WTC11 (cell line): Measurements from ENCODE around the gene CNKSR3. TPM values are rescaled to one million over a fixed set of nuclear protein-coding genes. Genes with fewer than 3 reads are reported as not detected.

Experiments used
- ATAC-seq: fragments of 200-7000 bp; cut with Tn5 transposase; 2 replicates; pipeline ENCODE4 v1.10.0; 2021; ENCODE audit warnings: mild to moderate bottlenecking, moderate library complexity
- CTCF ChIA-PET: fragments of 300-600 bp; sonication (Branson Sonifier 250); formaldehyde crosslinking; loops from one replicate; lab custom pipeline; 2021; ENCODE audit warnings: antibody characterized with exemption; lab: Charles Lee
- POLR2A ChIA-PET: fragments of 350-600 bp; sonication (Branson Sonifier 250); formaldehyde crosslinking; loops from one replicate; lab custom pipeline; 2021; ENCODE audit warnings: antibody characterized with exemption; lab: Charles Lee
- DNase-seq: peaks from one replicate; pipeline ENCODE4 v3.0.0; 2021; ENCODE audit warnings: low spot score
- H3K27ac Mint-ChIP-seq: 2 replicates; pipeline ENCODE4 v1.8.0; 2021; ENCODE audit warnings: mixed read lengths
- H3K27me3 Mint-ChIP-seq: 2 replicates; pipeline ENCODE4 v1.8.0; 2021; ENCODE audit warnings: low read depth, mild to moderate bottlenecking, moderate library complexity, mixed read lengths
- H3K36me3 Mint-ChIP-seq: 2 replicates; pipeline ENCODE4 v1.8.0; 2021; ENCODE audit warnings: mixed read lengths
- H3K4me1 Mint-ChIP-seq: 2 replicates; pipeline ENCODE4 v1.8.0; 2022; ENCODE audit warnings: mixed read lengths
- H3K4me3 Mint-ChIP-seq: 2 replicates; pipeline ENCODE4 v1.8.0; 2021; ENCODE audit warnings: mild to moderate bottlenecking, moderate library complexity, mixed read lengths
- H3K9me3 Mint-ChIP-seq: 2 replicates; pipeline ENCODE4 v1.8.0; 2021; ENCODE audit warnings: mixed read lengths
- ATF1 ChIP-seq: sonication (generic); formaldehyde crosslinking; IDR thresholded peaks from 2 replicates; pipeline ENCODE4 v1.8.1; 2023; ENCODE audit warnings: mild to moderate bottlenecking, moderate library complexity, missing genetic modification reagents
- CBFB ChIP-seq: sonication (generic); formaldehyde crosslinking; IDR thresholded peaks from 2 replicates; pipeline ENCODE4 v1.8.1; 2022; ENCODE audit warnings: mild to moderate bottlenecking, low read depth, missing genetic modification reagents
- CREM ChIP-seq: sonication (generic); formaldehyde crosslinking; IDR thresholded peaks from 2 replicates; pipeline ENCODE4 v1.8.1; 2022; ENCODE audit warnings: mild to moderate bottlenecking, missing genetic modification reagents, moderate library complexity
- ESRRA ChIP-seq: sonication (generic); formaldehyde crosslinking; IDR thresholded peaks from 2 replicates; pipeline ENCODE4 v1.8.1; 2022; ENCODE audit warnings: mild to moderate bottlenecking, missing genetic modification reagents, borderline replicate concordance
- FOXJ3 ChIP-seq: sonication (generic); formaldehyde crosslinking; IDR thresholded peaks from 2 replicates; pipeline ENCODE4 v1.9.0; 2021; ENCODE audit warnings: missing genetic modification reagents, mild to moderate bottlenecking, borderline replicate concordance
- MXD4 ChIP-seq: fragments of 250-450 bp; sonication (Bioruptor Pico); IDR thresholded peaks from 2 replicates; pipeline ENCODE4 v1.8.0; 2021; ENCODE audit warnings: mild to moderate bottlenecking, moderate library complexity, borderline replicate concordance
- NFATC4 ChIP-seq: fragments of 250-450 bp; sonication (Bioruptor Pico); IDR thresholded peaks from 2 replicates; pipeline ENCODE4 v1.9.0; 2021; ENCODE audit warnings: mild to moderate bottlenecking
- NFYB ChIP-seq: sonication (generic); formaldehyde crosslinking; conservative IDR thresholded peaks from 2 replicates; pipeline ENCODE4 v1.8.0; 2022; ENCODE audit warnings: low read depth, missing genetic modification reagents
- NR2C2 ChIP-seq: sonication (generic); formaldehyde crosslinking; IDR thresholded peaks from 2 replicates; pipeline ENCODE4 v1.8.0; 2022; ENCODE audit warnings: mild to moderate bottlenecking, missing genetic modification reagents
- PRRX2 ChIP-seq: fragments of 250-450 bp; sonication (Bioruptor Pico); IDR thresholded peaks from 2 replicates; pipeline ENCODE4 v1.8.0; 2021; ENCODE audit warnings: mild to moderate bottlenecking
- TEAD1 ChIP-seq: sonication (generic); formaldehyde crosslinking; IDR thresholded peaks from 2 replicates; pipeline ENCODE4 v1.8.0; 2022; ENCODE audit warnings: mild to moderate bottlenecking, missing genetic modification reagents
- TP53 ChIP-seq: sonication (generic); formaldehyde crosslinking; IDR thresholded peaks from 2 replicates; pipeline ENCODE4 v1.8.1; 2023; ENCODE audit warnings: mild to moderate bottlenecking, missing genetic modification reagents
- ZBTB21 ChIP-seq: sonication (generic); formaldehyde crosslinking; IDR thresholded peaks from 2 replicates; pipeline ENCODE4 v1.8.1; 2023; ENCODE audit warnings: mild to moderate bottlenecking, missing genetic modification reagents, borderline replicate concordance
- ZNF263 ChIP-seq: sonication (generic); formaldehyde crosslinking; IDR thresholded peaks from 2 replicates; pipeline ENCODE4 v1.8.1; 2022; ENCODE audit warnings: low read depth, mild to moderate bottlenecking, moderate library complexity, missing genetic modification reagents
- total RNA-seq: library from RNA; stranded (reverse); gene quantifications from 3 replicates; pipeline ENCODE4 v1.2.3, GENCODE V29; 2021
- TF ChIP-seq, protein P1 (sequence below): sonication (generic); formaldehyde crosslinking; IDR thresholded peaks from 2 replicates; pipeline ENCODE4 v1.8.1; 2023; ENCODE audit warnings: mild to moderate bottlenecking, missing genetic modification reagents, moderate library complexity
- TF ChIP-seq, protein P2 (sequence below): sonication (generic); formaldehyde crosslinking; IDR thresholded peaks from 2 replicates; pipeline ENCODE4 v1.8.1; 2022; ENCODE audit warnings: mild to moderate bottlenecking, missing genetic modification reagents, moderate library complexity, borderline replicate concordance
- TF ChIP-seq, protein P3 (sequence below): sonication (generic); formaldehyde crosslinking; IDR thresholded peaks from 2 replicates; pipeline ENCODE4 v1.8.1; 2023; ENCODE audit warnings: mild to moderate bottlenecking, moderate library complexity, missing genetic modification reagents
- TF ChIP-seq, protein P4 (sequence below): sonication (generic); formaldehyde crosslinking; IDR thresholded peaks from 2 replicates; pipeline ENCODE4 v1.8.1; 2022; ENCODE audit warnings: mild to moderate bottlenecking, moderate library complexity, missing genetic modification reagents
- TF ChIP-seq, protein P5 (sequence below): fragments of 200-600 bp; IDR thresholded peaks from 2 replicates; pipeline ENCODE4 v1.8.0; 2022; ENCODE audit warnings: antibody characterized with exemption
- TF ChIP-seq, protein P6 (sequence below): sonication (generic); formaldehyde crosslinking; IDR thresholded peaks from 2 replicates; pipeline ENCODE4 v1.8.0; 2023; ENCODE audit warnings: missing genetic modification reagents, mild to moderate bottlenecking, borderline replicate concordance
- TF ChIP-seq, protein P7 (sequence below): sonication (generic); formaldehyde crosslinking; IDR thresholded peaks from 2 replicates; pipeline ENCODE4 v1.8.0; 2022; ENCODE audit warnings: mild to moderate bottlenecking, missing genetic modification reagents

CNKSR3 gene
- total RNA-seq, 1 experiment from 2014 or later = 5.7 TPM

DNA sequence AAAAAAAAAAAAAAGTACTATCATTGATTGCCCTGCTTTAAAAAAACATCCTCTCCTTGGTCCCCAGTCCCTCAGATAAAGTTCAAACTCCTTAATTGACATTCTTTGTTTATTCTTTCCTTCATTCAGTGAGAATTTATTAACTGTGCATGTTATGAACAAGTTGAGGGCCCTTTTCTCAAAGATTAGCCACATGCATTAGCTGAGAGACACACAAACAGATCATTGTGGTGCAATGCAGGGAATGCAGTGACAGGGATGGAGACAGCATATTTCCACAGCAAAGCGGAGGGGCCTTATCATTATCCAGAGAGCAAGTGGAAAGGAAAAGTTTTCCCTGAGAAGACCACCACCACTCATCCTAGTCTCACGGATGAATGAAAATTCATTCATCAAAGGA lies 132.0 kb downstream of the CNKSR3 start (continued):
- TF ChIP-seq, protein P1, sequence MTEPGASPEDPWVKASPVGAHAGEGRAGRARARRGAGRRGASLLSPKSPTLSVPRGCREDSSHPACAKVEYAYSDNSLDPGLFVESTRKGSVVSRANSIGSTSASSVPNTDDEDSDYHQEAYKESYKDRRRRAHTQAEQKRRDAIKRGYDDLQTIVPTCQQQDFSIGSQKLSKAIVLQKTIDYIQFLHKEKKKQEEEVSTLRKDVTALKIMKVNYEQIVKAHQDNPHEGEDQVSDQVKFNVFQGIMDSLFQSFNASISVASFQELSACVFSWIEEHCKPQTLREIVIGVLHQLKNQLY (CRISPR knock-in tag) = no peak
- no peak for TF ChIP-seq NFATC4 (CRISPR knock-in tag)
- TF ChIP-seq ZBTB21 (CRISPR knock-in tag) = no peak
- TF ChIP-seq ESRRA = no peak
- TF ChIP-seq, protein P2, sequence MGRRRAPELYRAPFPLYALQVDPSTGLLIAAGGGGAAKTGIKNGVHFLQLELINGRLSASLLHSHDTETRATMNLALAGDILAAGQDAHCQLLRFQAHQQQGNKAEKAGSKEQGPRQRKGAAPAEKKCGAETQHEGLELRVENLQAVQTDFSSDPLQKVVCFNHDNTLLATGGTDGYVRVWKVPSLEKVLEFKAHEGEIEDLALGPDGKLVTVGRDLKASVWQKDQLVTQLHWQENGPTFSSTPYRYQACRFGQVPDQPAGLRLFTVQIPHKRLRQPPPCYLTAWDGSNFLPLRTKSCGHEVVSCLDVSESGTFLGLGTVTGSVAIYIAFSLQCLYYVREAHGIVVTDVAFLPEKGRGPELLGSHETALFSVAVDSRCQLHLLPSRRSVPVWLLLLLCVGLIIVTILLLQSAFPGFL (CRISPR knock-in tag) = no peak
- TF ChIP-seq, protein P3, sequence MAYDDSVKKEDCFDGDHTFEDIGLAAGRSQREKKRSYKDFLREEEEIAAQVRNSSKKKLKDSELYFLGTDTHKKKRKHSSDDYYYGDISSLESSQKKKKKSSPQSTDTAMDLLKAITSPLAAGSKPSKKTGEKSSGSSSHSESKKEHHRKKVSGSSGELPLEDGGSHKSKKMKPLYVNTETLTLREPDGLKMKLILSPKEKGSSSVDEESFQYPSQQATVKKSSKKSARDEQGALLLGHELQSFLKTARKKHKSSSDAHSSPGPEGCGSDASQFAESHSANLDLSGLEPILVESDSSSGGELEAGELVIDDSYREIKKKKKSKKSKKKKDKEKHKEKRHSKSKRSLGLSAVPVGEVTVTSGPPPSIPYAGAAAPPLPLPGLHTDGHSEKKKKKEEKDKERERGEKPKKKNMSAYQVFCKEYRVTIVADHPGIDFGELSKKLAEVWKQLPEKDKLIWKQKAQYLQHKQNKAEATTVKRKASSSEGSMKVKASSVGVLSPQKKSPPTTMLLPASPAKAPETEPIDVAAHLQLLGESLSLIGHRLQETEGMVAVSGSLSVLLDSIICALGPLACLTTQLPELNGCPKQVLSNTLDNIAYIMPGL = no peak
- TF ChIP-seq, protein P4, sequence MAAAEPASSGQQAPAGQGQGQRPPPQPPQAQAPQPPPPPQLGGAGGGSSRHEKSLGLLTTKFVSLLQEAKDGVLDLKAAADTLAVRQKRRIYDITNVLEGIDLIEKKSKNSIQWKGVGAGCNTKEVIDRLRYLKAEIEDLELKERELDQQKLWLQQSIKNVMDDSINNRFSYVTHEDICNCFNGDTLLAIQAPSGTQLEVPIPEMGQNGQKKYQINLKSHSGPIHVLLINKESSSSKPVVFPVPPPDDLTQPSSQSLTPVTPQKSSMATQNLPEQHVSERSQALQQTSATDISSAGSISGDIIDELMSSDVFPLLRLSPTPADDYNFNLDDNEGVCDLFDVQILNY (CRISPR knock-in tag) = no peak
- TF ChIP-seq, protein P5, sequence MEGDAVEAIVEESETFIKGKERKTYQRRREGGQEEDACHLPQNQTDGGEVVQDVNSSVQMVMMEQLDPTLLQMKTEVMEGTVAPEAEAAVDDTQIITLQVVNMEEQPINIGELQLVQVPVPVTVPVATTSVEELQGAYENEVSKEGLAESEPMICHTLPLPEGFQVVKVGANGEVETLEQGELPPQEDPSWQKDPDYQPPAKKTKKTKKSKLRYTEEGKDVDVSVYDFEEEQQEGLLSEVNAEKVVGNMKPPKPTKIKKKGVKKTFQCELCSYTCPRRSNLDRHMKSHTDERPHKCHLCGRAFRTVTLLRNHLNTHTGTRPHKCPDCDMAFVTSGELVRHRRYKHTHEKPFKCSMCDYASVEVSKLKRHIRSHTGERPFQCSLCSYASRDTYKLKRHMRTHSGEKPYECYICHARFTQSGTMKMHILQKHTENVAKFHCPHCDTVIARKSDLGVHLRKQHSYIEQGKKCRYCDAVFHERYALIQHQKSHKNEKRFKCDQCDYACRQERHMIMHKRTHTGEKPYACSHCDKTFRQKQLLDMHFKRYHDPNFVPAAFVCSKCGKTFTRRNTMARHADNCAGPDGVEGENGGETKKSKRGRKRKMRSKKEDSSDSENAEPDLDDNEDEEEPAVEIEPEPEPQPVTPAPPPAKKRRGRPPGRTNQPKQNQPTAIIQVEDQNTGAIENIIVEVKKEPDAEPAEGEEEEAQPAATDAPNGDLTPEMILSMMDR = no peak
- TF ChIP-seq ATF1 = no peak

DNA sequence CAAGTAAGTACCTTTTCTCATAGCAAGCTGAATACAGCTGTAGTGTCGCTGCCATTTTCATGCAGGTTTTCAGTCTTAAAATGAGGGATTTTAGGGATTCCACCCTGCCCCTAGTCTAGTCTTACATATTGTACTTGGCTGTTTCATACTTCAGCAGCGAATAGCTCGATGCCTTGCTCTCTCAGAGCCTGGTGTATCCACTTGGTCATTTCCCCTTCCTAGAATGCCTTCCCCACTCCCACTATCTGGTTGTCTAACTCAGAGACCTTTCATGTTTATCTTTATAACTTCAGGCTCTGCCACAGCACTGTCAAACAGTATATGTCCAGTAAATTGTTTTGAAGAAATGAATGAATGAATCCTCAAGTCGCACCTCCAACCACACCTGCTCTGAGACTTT lies 132.8 kb downstream of the CNKSR3 start:
- ATAC-seq = no peak
- CTCF ChIA-PET = interaction anchor here (0.6 kb wide), 1 partner anchor 79 kb away, joined by 5 read pairs; no protein-coding TSS in a partner anchor
- TF ChIP-seq TP53 (CRISPR knock-in tag) (no peak), TEAD1 (CRISPR knock-in tag) (no peak), CREM (no peak), NR2C2 (CRISPR knock-in tag) (no peak), NFYB (CRISPR knock-in tag) (no peak), CBFB (CRISPR knock-in tag) (no peak), ZNF263 (CRISPR knock-in tag) (no peak), FOXJ3 (CRISPR knock-in tag) (no peak), MXD4 (CRISPR knock-in tag) (no peak), PRRX2 (CRISPR knock-in tag) (no peak), NFATC4 (CRISPR knock-in tag) (no peak)
- TF ChIP-seq, protein P6, sequence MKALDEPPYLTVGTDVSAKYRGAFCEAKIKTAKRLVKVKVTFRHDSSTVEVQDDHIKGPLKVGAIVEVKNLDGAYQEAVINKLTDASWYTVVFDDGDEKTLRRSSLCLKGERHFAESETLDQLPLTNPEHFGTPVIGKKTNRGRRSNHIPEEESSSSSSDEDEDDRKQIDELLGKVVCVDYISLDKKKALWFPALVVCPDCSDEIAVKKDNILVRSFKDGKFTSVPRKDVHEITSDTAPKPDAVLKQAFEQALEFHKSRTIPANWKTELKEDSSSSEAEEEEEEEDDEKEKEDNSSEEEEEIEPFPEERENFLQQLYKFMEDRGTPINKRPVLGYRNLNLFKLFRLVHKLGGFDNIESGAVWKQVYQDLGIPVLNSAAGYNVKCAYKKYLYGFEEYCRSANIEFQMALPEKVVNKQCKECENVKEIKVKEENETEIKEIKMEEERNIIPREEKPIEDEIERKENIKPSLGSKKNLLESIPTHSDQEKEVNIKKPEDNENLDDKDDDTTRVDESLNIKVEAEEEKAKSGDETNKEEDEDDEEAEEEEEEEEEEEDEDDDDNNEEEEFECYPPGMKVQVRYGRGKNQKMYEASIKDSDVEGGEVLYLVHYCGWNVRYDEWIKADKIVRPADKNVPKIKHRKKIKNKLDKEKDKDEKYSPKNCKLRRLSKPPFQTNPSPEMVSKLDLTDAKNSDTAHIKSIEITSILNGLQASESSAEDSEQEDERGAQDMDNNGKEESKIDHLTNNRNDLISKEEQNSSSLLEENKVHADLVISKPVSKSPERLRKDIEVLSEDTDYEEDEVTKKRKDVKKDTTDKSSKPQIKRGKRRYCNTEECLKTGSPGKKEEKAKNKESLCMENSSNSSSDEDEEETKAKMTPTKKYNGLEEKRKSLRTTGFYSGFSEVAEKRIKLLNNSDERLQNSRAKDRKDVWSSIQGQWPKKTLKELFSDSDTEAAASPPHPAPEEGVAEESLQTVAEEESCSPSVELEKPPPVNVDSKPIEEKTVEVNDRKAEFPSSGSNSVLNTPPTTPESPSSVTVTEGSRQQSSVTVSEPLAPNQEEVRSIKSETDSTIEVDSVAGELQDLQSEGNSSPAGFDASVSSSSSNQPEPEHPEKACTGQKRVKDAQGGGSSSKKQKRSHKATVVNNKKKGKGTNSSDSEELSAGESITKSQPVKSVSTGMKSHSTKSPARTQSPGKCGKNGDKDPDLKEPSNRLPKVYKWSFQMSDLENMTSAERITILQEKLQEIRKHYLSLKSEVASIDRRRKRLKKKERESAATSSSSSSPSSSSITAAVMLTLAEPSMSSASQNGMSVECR = no peak
- TF ChIP-seq, protein P1 (CRISPR knock-in tag) = no peak
- TF ChIP-seq, protein P7, sequence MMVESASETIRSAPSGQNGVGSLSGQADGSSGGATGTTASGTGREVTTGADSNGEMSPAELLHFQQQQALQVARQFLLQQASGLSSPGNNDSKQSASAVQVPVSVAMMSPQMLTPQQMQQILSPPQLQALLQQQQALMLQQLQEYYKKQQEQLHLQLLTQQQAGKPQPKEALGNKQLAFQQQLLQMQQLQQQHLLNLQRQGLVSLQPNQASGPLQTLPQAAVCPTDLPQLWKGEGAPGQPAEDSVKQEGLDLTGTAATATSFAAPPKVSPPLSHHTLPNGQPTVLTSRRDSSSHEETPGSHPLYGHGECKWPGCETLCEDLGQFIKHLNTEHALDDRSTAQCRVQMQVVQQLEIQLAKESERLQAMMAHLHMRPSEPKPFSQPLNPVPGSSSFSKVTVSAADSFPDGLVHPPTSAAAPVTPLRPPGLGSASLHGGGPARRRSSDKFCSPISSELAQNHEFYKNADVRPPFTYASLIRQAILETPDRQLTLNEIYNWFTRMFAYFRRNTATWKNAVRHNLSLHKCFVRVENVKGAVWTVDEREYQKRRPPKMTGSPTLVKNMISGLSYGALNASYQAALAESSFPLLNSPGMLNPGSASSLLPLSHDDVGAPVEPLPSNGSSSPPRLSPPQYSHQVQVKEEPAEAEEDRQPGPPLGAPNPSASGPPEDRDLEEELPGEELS (CRISPR knock-in tag) = no peak
- Mint-ChIP-seq H3K4me1 (peaks cover 13% of the 10 kb centered on the region), H3K27ac (no peak overlapping the region), H3K4me3 (no peak overlapping the region), H3K36me3 (no peaks in the 10 kb centered on the region), H3K9me3 (peaks cover 12% of the 10 kb centered on the region), H3K27me3 (no peaks in the 10 kb centered on the region)
- DNase-seq = no peak
- POLR2A ChIA-PET = no interaction called here
